ENCODE data around the gene BBS12. TPM values are rescaled to one million over a fixed set of nuclear protein-coding genes. Genes with fewer than 3 reads are reported as not detected.

Gene BBS12
- polyA plus RNA-seq, 1 of the 3 experiments (the other 2 are of a cell fraction), result 1.5 TPM

- no peak for DNase-seq
- no peaks in the 10 kb centered on the region for H3K27me3 ChIP-seq (ENCODE audit: insufficient read depth)
- no peaks in the 10 kb centered on the region; the same call in 1 of the 2 replicates for H3K79me2 ChIP-seq (ENCODE audit: insufficient read depth)
- no peaks in the 10 kb centered on the region for H3K9me3 ChIP-seq
- no peak overlapping the region for H3K27ac ChIP-seq (ENCODE audit: low read depth in 2 of 2, low read length in 1 of 2)
- TF ChIP-seq, protein P1, sequence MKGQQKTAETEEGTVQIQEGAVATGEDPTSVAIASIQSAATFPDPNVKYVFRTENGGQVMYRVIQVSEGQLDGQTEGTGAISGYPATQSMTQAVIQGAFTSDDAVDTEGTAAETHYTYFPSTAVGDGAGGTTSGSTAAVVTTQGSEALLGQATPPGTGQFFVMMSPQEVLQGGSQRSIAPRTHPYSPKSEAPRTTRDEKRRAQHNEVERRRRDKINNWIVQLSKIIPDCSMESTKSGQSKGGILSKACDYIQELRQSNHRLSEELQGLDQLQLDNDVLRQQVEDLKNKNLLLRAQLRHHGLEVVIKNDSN (IDR thresholded peaks at IDR 0.05; ENCODE audit: borderline replicate concordance, low read depth), result no peak
- TF ChIP-seq GABPA (IDR thresholded peaks at IDR 0.05; ENCODE audit: low read depth) (no peak), GATA2 (CRISPR knock-in tag; IDR thresholded peaks at IDR 0.05) (no peak), TEAD4 (IDR thresholded peaks at IDR 0.05; ENCODE audit: borderline replicate concordance, insufficient read depth) (no peak), FOSL2 (IDR thresholded peaks at IDR 0.05; ENCODE audit: borderline replicate concordance, low read depth) (no peak), JUND (IDR thresholded peaks at IDR 0.05) (no peak), YY1 (IDR thresholded peaks at IDR 0.05; ENCODE audit: low read depth) (no peak), SIN3A (IDR thresholded peaks at IDR 0.05; ENCODE audit: borderline replicate concordance, low read depth, low read length) (no peak), MXI1 (IDR thresholded peaks at IDR 0.05; ENCODE audit: low read depth, low read length) (no peak), FOXM1 (IDR thresholded peaks at IDR 0.05; ENCODE audit: low read depth) (no peak), CTCF (IDR thresholded peaks at IDR 0.05) (no peak)
- TF ChIP-seq, protein P2, sequence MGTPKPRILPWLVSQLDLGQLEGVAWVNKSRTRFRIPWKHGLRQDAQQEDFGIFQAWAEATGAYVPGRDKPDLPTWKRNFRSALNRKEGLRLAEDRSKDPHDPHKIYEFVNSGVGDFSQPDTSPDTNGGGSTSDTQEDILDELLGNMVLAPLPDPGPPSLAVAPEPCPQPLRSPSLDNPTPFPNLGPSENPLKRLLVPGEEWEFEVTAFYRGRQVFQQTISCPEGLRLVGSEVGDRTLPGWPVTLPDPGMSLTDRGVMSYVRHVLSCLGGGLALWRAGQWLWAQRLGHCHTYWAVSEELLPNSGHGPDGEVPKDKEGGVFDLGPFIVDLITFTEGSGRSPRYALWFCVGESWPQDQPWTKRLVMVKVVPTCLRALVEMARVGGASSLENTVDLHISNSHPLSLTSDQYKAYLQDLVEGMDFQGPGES (IDR thresholded peaks at IDR 0.05; ENCODE audit: low read depth, low read length), result no peak
- no peaks in the 10 kb centered on the region for H4K20me1 ChIP-seq (ENCODE audit: insufficient read depth)
- peaks cover 7 to 14% of the 10 kb centered on the region in 2 experiments for H3K4me1 ChIP-seq (ENCODE audit: control insufficient read depth in 1 of 2, insufficient read depth in 2 of 2, low read depth in 1 of 2, low read length in 1 of 2)
- no peak overlapping the region for H2AFZ ChIP-seq (ENCODE audit: low read depth)
- no peak overlapping the region for H3K4me2 ChIP-seq
- H3K36me3 ChIP-seq (replicated peaks in 1 of 2; ENCODE audit: control insufficient read depth in 1 of 2, insufficient read depth in 2 of 2, low read length in 1 of 2), result no peaks in the 10 kb centered on the region
- H3K9ac ChIP-seq, result no peak overlapping the region
- H3K9me2 ChIP-seq, result no peaks in the 10 kb centered on the region
- H3F3A ChIP-seq (replicated peaks; ENCODE audit: insufficient read depth), result peaks cover 25% of the 10 kb centered on the region
- no peak overlapping the region for H3K4me3 ChIP-seq (ENCODE audit: low read depth in 2 of 2, low read length in 1 of 2)
- ChIA-PET POLR2A (no interaction called here), CTCF (interaction anchor here (1.5 kb wide), 1 partner anchor 15 kb away, joined by 7 read pairs; no protein-coding TSS in a partner anchor)
Measured at GRCh38 chr4:122772986-122773385, 40.5 kb downstream of the BBS12 start.

DNA sequence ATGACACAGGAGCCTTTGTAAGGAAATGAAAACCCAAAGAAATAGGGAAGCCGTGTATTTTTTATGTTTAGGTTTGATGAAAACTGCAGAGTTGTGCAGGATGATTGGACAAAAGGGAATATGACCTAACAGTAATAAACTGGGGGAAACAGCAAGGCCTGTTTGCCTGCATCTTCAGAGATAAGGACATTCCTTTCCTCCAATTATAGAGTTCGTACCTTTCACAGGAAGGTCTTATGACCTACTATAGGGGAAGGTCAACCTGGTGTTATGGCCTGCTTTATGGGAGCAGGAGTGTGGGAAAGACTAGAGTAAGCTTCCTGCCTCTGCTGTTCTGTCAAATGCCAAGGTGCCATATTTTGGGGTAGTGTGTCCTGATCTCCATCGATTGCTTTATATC lies 42.5 kb downstream of the BBS12 start:
- 94% methylated on average over 3 of the region's 3 CpGs for WGBS (ENCODE audit: low lambda C conversion rate)

More for the DNA sequence above, 42.5 kb downstream of the BBS12 start:
- no peak overlapping the region for H3K4me3 ChIP-seq (ENCODE audit: low read depth in 2 of 2, low read length in 1 of 2)
- H3F3A ChIP-seq (replicated peaks; ENCODE audit: insufficient read depth), result peaks cover 33% of the 10 kb centered on the region
- H2AFZ ChIP-seq (ENCODE audit: low read depth), result no peak overlapping the region
- CTCF ChIA-PET, result interaction anchor here (1.0 kb wide), 1 partner anchor 17 kb away, joined by 3 read pairs; no protein-coding TSS in a partner anchor
- no peaks in the 10 kb centered on the region for H3K27me3 ChIP-seq (ENCODE audit: insufficient read depth)
- no peaks in the 10 kb centered on the region for H4K20me1 ChIP-seq (ENCODE audit: insufficient read depth)
- no peaks in the 10 kb centered on the region for H3K36me3 ChIP-seq (replicated peaks in 1 of 2; ENCODE audit: control insufficient read depth in 1 of 2, insufficient read depth in 2 of 2, low read length in 1 of 2)
- no peaks in the 10 kb centered on the region for H3K9me2 ChIP-seq
- peaks cover 13 to 14% of the 10 kb centered on the region in 2 experiments for H3K4me1 ChIP-seq (ENCODE audit: control insufficient read depth in 1 of 2, insufficient read depth in 2 of 2, low read depth in 1 of 2, low read length in 1 of 2)
- H3K4me2 ChIP-seq, result no peak overlapping the region
- no peak overlapping the region for H3K27ac ChIP-seq (ENCODE audit: low read depth in 2 of 2, low read length in 1 of 2)
- no peaks in the 10 kb centered on the region for H3K9me3 ChIP-seq
- no peak for DNase-seq
- no peak overlapping the region for H3K9ac ChIP-seq
- TF ChIP-seq YY1 (IDR thresholded peaks at IDR 0.05; ENCODE audit: low read depth), result no peak
- no peak for TF ChIP-seq NRF1 (IDR thresholded peaks at IDR 0.05; ENCODE audit: low read depth, low read length)
- no peak for TF ChIP-seq FOSL2 (IDR thresholded peaks at IDR 0.05; ENCODE audit: borderline replicate concordance, low read depth)
- TF ChIP-seq, protein P2 (IDR thresholded peaks at IDR 0.05; ENCODE audit: low read depth, low read length), result no peak
- TF ChIP-seq RXRA (IDR thresholded peaks at IDR 0.05; ENCODE audit: borderline replicate concordance, low read depth), result no peak
- no peak for TF ChIP-seq FOXJ3 (CRISPR knock-in tag; IDR thresholded peaks at IDR 0.05)
- no peak for TF ChIP-seq TEAD4 (IDR thresholded peaks at IDR 0.05; ENCODE audit: borderline replicate concordance, insufficient read depth)
- TF ChIP-seq RCOR1 (IDR thresholded peaks at IDR 0.05; ENCODE audit: low read length), result no peak
- TF ChIP-seq SIN3A (IDR thresholded peaks at IDR 0.05; ENCODE audit: borderline replicate concordance, low read depth, low read length), result no peak
- TF ChIP-seq ELF1 (IDR thresholded peaks at IDR 0.05), result no peak
- H3K79me2 ChIP-seq (ENCODE audit: insufficient read depth), result no peaks in the 10 kb centered on the region
- POLR2A ChIA-PET, result no interaction called here
